A673 (cell line): Measurements from ENCODE around the gene CHGA.

ENCODE experiments used
- EZH2 ChIP-seq: fragments of 200-600 bp; sonication (generic); IDR thresholded peaks from 2 replicates; pipeline ENCODE4 v1.6.1; 2017; ENCODE audit warnings: borderline replicate concordance, low read depth, mild to moderate bottlenecking, mixed read lengths, antibody characterized with exemption, low read length; ENCODE audit not compliant: poor library complexity, severe bottlenecking
- TF ChIP-seq, protein P1 (sequence below): fragments of 300-800, 200-600 bp; sonication (generic); conservative IDR thresholded peaks from 2 replicates; pipeline ENCODE4 v1.5.1; 2017; ENCODE audit warnings: low read depth, mild to moderate bottlenecking, antibody characterized with exemption, low read length, moderate library complexity, mixed read lengths

DNA sequence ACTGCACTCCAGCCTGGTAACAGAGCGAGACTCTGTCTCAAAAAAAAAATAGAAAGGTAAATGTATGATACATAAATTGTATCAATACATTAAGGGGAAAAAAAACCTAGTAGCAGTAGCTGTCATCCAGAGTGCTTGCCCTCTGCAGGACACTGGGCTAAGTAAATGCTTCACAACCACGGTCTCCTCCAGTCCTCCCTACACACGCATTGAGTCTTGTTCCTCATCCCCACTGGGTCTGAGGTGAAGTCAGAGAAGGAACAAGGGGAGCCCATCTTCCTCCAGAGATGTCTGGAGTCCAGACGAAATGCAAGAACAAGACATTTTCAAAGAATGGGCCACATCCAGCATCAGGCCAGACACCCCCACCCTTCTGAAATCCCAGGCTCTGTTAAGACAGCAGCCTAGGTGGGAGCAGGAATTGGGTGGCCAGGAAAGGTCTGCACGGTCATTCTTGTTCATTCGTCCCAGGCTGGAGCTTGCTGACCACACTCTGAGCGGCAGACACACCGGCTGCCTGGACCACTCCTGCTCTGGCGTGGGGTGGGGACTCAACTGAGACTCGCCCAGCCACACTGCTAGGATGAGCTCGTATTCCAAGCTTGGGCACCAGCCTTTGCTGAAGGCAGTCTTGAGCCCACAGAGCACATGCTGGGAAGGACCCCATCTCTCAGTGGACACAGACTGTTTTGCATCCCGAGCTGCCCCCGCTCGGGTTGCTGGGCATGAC is 45.5 kb downstream of the CHGA start:
- TF ChIP-seq, protein P1, sequence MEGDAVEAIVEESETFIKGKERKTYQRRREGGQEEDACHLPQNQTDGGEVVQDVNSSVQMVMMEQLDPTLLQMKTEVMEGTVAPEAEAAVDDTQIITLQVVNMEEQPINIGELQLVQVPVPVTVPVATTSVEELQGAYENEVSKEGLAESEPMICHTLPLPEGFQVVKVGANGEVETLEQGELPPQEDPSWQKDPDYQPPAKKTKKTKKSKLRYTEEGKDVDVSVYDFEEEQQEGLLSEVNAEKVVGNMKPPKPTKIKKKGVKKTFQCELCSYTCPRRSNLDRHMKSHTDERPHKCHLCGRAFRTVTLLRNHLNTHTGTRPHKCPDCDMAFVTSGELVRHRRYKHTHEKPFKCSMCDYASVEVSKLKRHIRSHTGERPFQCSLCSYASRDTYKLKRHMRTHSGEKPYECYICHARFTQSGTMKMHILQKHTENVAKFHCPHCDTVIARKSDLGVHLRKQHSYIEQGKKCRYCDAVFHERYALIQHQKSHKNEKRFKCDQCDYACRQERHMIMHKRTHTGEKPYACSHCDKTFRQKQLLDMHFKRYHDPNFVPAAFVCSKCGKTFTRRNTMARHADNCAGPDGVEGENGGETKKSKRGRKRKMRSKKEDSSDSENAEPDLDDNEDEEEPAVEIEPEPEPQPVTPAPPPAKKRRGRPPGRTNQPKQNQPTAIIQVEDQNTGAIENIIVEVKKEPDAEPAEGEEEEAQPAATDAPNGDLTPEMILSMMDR, result no peak
- TF ChIP-seq EZH2, result no peak
